Measurements from ENCODE around the gene ABCA12. TPM values are rescaled to one million over a fixed set of nuclear protein-coding genes. Genes with fewer than 3 reads are reported as not detected.

Gene ABCA12
- total RNA-seq, 2 experiments from 2014 or later, result not detected

- Mint-ChIP-seq H3K27me3 (ENCODE audit: low read depth) (peaks cover 5% of the 10 kb centered on the region), H3K9me3 (no peaks in the 10 kb centered on the region), H3K4me1 (ENCODE audit: low read depth) (no peaks in the 10 kb centered on the region), H3K27ac (no peak overlapping the region), H3K36me3 (ENCODE audit: low read depth) (no peaks in the 10 kb centered on the region), H3K4me3 (no peak overlapping the region)
- CTCF ChIA-PET, result no interaction called here
- DNase-seq, result no peak
- intact Hi-C loops (cut with micrococcal nuclease), result no loop called here
Observed at GRCh38 chr2:215060861-215061536, 77.4 kb downstream of the ABCA12 start.

- H3K4me1 Mint-ChIP-seq (ENCODE audit: low read depth), result no peaks in the 10 kb centered on the region
- no peak for DNase-seq
- H3K9me3 Mint-ChIP-seq, result no peaks in the 10 kb centered on the region
- CTCF ChIA-PET, result no interaction called here
- H3K4me3 Mint-ChIP-seq, result no peak overlapping the region
- H3K27ac Mint-ChIP-seq, result no peak overlapping the region
- H3K27me3 Mint-ChIP-seq (ENCODE audit: low read depth), result peaks cover 5% of the 10 kb centered on the region
- no peaks in the 10 kb centered on the region for H3K36me3 Mint-ChIP-seq (ENCODE audit: low read depth)
- intact Hi-C loops (cut with micrococcal nuclease), result no loop called here
Observed at GRCh38 chr2:215059724-215060123, 78.7 kb downstream of the ABCA12 start.

GRCh38 chr2:215055891-215056290, 82.5 kb downstream of the ABCA12 start:
- H3K4me1 Mint-ChIP-seq (ENCODE audit: low read depth), result no peaks in the 10 kb centered on the region
- intact Hi-C loops (cut with micrococcal nuclease), result no loop called here
- no peaks in the 10 kb centered on the region for H3K27me3 Mint-ChIP-seq (ENCODE audit: low read depth)
- H3K36me3 Mint-ChIP-seq (ENCODE audit: low read depth), result no peaks in the 10 kb centered on the region
- CTCF ChIA-PET, result no interaction called here
- H3K9me3 Mint-ChIP-seq, result no peaks in the 10 kb centered on the region
- DNase-seq, result no peak
- H3K27ac Mint-ChIP-seq, result no peak overlapping the region
- H3K4me3 Mint-ChIP-seq, result no peak overlapping the region

GRCh38 chr2:215052810-215053209, 85.6 kb downstream of the ABCA12 start:
- DNase-seq, result no peak
- H3K27me3 Mint-ChIP-seq (ENCODE audit: low read depth), result no peaks in the 10 kb centered on the region
- no peaks in the 10 kb centered on the region for H3K9me3 Mint-ChIP-seq
- H3K27ac Mint-ChIP-seq, result no peak overlapping the region
- intact Hi-C loops (cut with micrococcal nuclease), result no loop called here
- H3K36me3 Mint-ChIP-seq (ENCODE audit: low read depth), result no peaks in the 10 kb centered on the region
- CTCF ChIA-PET, result no interaction called here
- H3K4me1 Mint-ChIP-seq (ENCODE audit: low read depth), result no peaks in the 10 kb centered on the region
- no peak overlapping the region for H3K4me3 Mint-ChIP-seq

- no peaks in the 10 kb centered on the region for H3K4me1 Mint-ChIP-seq (ENCODE audit: low read depth)
- no peaks in the 10 kb centered on the region for H3K27me3 Mint-ChIP-seq (ENCODE audit: low read depth)
- DNase-seq, result no peak
- no peak overlapping the region for H3K27ac Mint-ChIP-seq
- no peak overlapping the region for H3K4me3 Mint-ChIP-seq
- no peaks in the 10 kb centered on the region for H3K9me3 Mint-ChIP-seq
- intact Hi-C loops (cut with micrococcal nuclease), result no loop called here
- CTCF ChIA-PET, result interaction anchor here (0.8 kb wide), 1 partner anchor 652 kb away, joined by 4 read pairs; no protein-coding TSS in a partner anchor
- H3K36me3 Mint-ChIP-seq (ENCODE audit: low read depth), result no peaks in the 10 kb centered on the region
Observed at GRCh38 chr2:215052404-215052803, 86.0 kb downstream of the ABCA12 start.

- H3K4me1 Mint-ChIP-seq (ENCODE audit: low read depth), result no peaks in the 10 kb centered on the region
- H3K36me3 Mint-ChIP-seq (ENCODE audit: low read depth), result no peaks in the 10 kb centered on the region
- H3K4me3 Mint-ChIP-seq, result no peak overlapping the region
- CTCF ChIA-PET, result no interaction called here
- DNase-seq, result no peak
- no peaks in the 10 kb centered on the region for H3K9me3 Mint-ChIP-seq
- H3K27ac Mint-ChIP-seq, result no peak overlapping the region
- H3K27me3 Mint-ChIP-seq (ENCODE audit: low read depth), result no peaks in the 10 kb centered on the region
- intact Hi-C loops (cut with micrococcal nuclease), result no loop called here
Observed at GRCh38 chr2:215049341-215049740, 89.1 kb downstream of the ABCA12 start.

GRCh38 chr2:215038421-215038820, 100.0 kb downstream of the ABCA12 start:
- H3K4me3 Mint-ChIP-seq, result no peak overlapping the region
- CTCF ChIA-PET, result no interaction called here
- no peaks in the 10 kb centered on the region for H3K9me3 Mint-ChIP-seq
- H3K27ac Mint-ChIP-seq, result no peak overlapping the region
- H3K4me1 Mint-ChIP-seq (ENCODE audit: low read depth), result no peaks in the 10 kb centered on the region
- DNase-seq, result no peak
- intact Hi-C loops (cut with micrococcal nuclease), result no loop called here
- peaks cover 2% of the 10 kb centered on the region for H3K27me3 Mint-ChIP-seq (ENCODE audit: low read depth)
- H3K36me3 Mint-ChIP-seq (ENCODE audit: low read depth), result no peaks in the 10 kb centered on the region

- no peaks in the 10 kb centered on the region for H3K9me3 Mint-ChIP-seq
- H3K4me3 Mint-ChIP-seq, result no peak overlapping the region
- H3K4me1 Mint-ChIP-seq (ENCODE audit: low read depth), result no peaks in the 10 kb centered on the region
- intact Hi-C loops (cut with micrococcal nuclease), result no loop called here
- no peaks in the 10 kb centered on the region for H3K36me3 Mint-ChIP-seq (ENCODE audit: low read depth)
- H3K27me3 Mint-ChIP-seq (ENCODE audit: low read depth), result no peaks in the 10 kb centered on the region
- no peak for DNase-seq
- no peak overlapping the region for H3K27ac Mint-ChIP-seq
- CTCF ChIA-PET, result no interaction called here
Observed at GRCh38 chr2:215036314-215036713, 102.1 kb downstream of the ABCA12 start.

GRCh38 chr2:215034154-215034553, 104.3 kb downstream of the ABCA12 start:
- Mint-ChIP-seq H3K4me3 (no peak overlapping the region), H3K36me3 (ENCODE audit: low read depth) (no peaks in the 10 kb centered on the region), H3K4me1 (ENCODE audit: low read depth) (no peaks in the 10 kb centered on the region), H3K27me3 (ENCODE audit: low read depth) (no peaks in the 10 kb centered on the region), H3K27ac (no peak overlapping the region), H3K9me3 (no peaks in the 10 kb centered on the region)
- CTCF ChIA-PET, result no interaction called here
- no peak for DNase-seq
- intact Hi-C loops (cut with micrococcal nuclease), result no loop called here

- no peaks in the 10 kb centered on the region for H3K27me3 Mint-ChIP-seq (ENCODE audit: low read depth)
- intact Hi-C loops (cut with micrococcal nuclease), result no loop called here
- H3K27ac Mint-ChIP-seq, result no peak overlapping the region
- no peaks in the 10 kb centered on the region for H3K9me3 Mint-ChIP-seq
- H3K4me3 Mint-ChIP-seq, result no peak overlapping the region
- H3K4me1 Mint-ChIP-seq (ENCODE audit: low read depth), result no peaks in the 10 kb centered on the region
- no peak for DNase-seq
- CTCF ChIA-PET, result no interaction called here
- no peaks in the 10 kb centered on the region for H3K36me3 Mint-ChIP-seq (ENCODE audit: low read depth)
Observed at GRCh38 chr2:215032153-215032552, 106.3 kb downstream of the ABCA12 start.

GRCh38 chr2:215031321-215031720, 107.1 kb downstream of the ABCA12 start:
- Mint-ChIP-seq H3K9me3 (no peaks in the 10 kb centered on the region), H3K4me1 (ENCODE audit: low read depth) (no peaks in the 10 kb centered on the region), H3K36me3 (ENCODE audit: low read depth) (no peaks in the 10 kb centered on the region), H3K27me3 (ENCODE audit: low read depth) (no peaks in the 10 kb centered on the region), H3K4me3 (no peak overlapping the region), H3K27ac (no peak overlapping the region)
- intact Hi-C loops (cut with micrococcal nuclease), result no loop called here
- CTCF ChIA-PET, result no interaction called here
- DNase-seq, result no peak

- DNase-seq, result no peak
- Mint-ChIP-seq H3K27me3 (ENCODE audit: low read depth) (no peaks in the 10 kb centered on the region), H3K27ac (no peak overlapping the region), H3K4me3 (no peak overlapping the region), H3K9me3 (no peaks in the 10 kb centered on the region), H3K36me3 (ENCODE audit: low read depth) (no peaks in the 10 kb centered on the region), H3K4me1 (ENCODE audit: low read depth) (no peaks in the 10 kb centered on the region)
- CTCF ChIA-PET, result no interaction called here
- intact Hi-C loops (cut with micrococcal nuclease), result no loop called here
Observed at GRCh38 chr2:215029936-215030335, 108.5 kb downstream of the ABCA12 start.

- CTCF ChIA-PET, result no interaction called here
- no peaks in the 10 kb centered on the region for H3K4me1 Mint-ChIP-seq (ENCODE audit: low read depth)
- H3K27me3 Mint-ChIP-seq (ENCODE audit: low read depth), result no peaks in the 10 kb centered on the region
- intact Hi-C loops (cut with micrococcal nuclease), result no loop called here
- H3K4me3 Mint-ChIP-seq, result no peak overlapping the region
- no peak for DNase-seq
- H3K27ac Mint-ChIP-seq, result no peak overlapping the region
- no peaks in the 10 kb centered on the region for H3K9me3 Mint-ChIP-seq
- no peaks in the 10 kb centered on the region for H3K36me3 Mint-ChIP-seq (ENCODE audit: low read depth)
Observed at GRCh38 chr2:215028231-215028630, 110.2 kb downstream of the ABCA12 start.
